Spleen (tissue), 7 donors: ENCODE results near the gene OSBPL9.

Source experiments
- CTCF ChIP-seq, 11 experiments: fragments of 200-600 bp in 7 of 11; fragments of 450-650 bp in 4 of 11; sonication (generic) in 4 of 11; IDR thresholded peaks in 8 of 11; conservative IDR thresholded peaks in 3 of 11; 1 replicate in 7 of 11; 2 replicates in 4 of 11; pipeline versions ENCODE4 v1.4.0 to v1.8.0; 2016 to 2021; ENCODE audit warnings: antibody characterized with exemption in 11 of 11, inconsistent platforms in 4 of 11, mild to moderate bottlenecking in 1 of 11
- POLR2A ChIP-seq, 3 donors: fragments of 450-650 bp; IDR thresholded peaks; one replicate each; pipeline ENCODE4 v1.5.1; 2017; ENCODE audit warnings: antibody characterized with exemption in 3 of 3, mild to moderate bottlenecking in 1 of 3
- donor health status: DM: no; HTN: no; CAD: no; lungs with moderate emphysema.
- donor health status: DM: no; HTN: no; CAD: no.
- donor health status: DM: no; HTN: no; CAD: no.

- no peak for TF ChIP-seq CTCF (IDR thresholded peaks at IDR 0.05 in 8 of 11, conservative IDR thresholded peaks at IDR 0.05 in 3 of 11)
- no peak for TF ChIP-seq POLR2A (IDR thresholded peaks at IDR 0.05)
Measured at GRCh38 chr1:51576085-51576444, 40.8 kb upstream of the OSBPL9 start.
